Body of pancreas (tissue), 4 donors: ENCODE measurements around the gene RNF149. TPM values are rescaled to one million over a fixed set of nuclear protein-coding genes. Genes with fewer than 3 reads are reported as not detected.

ENCODE experiments used
- ATAC-seq: fragments of 150-250 bp; one replicate; pipeline ENCODE4 v1.9.1; 2016
- DNase-seq, 4 donors: peaks; one replicate each; pipeline ENCODE4 v3.0.0-alpha.2; 2019
- H3K27ac ChIP-seq, 4 donors: fragments of 200-600 bp; sonication (generic); 1 replicate in 3 of 4; 2 replicates in 1 of 4; pipeline versions ENCODE4 v1.5.1 to v1.6.1; 2016 to 2019; ENCODE audit warnings: mild to moderate bottlenecking in 1 of 4, mixed read lengths in 1 of 4, moderate library complexity in 1 of 4
- H3K27me3 ChIP-seq, 2 donors: fragments of 200-600 bp; sonication (generic); one replicate each; pipeline ENCODE4 v1.6.0; 2016; ENCODE audit warnings: mild to moderate bottlenecking in 1 of 2
- H3K36me3 ChIP-seq, 2 donors: fragments of 200-600 bp; sonication (generic); replicated peaks in 1 of 2; 2 replicates each; pipeline ENCODE4 v1.5.1; 2016; ENCODE audit warnings: low read depth in 2 of 2; ENCODE audit not compliant: insufficient read depth in 1 of 2
- H3K4me1 ChIP-seq: fragments of 200-600 bp; sonication (generic); one replicate; pipeline ENCODE4 v1.6.0; 2016
- H3K4me3 ChIP-seq, 2 donors: fragments of 200-600 bp; sonication (generic); 1 replicate in 1 of 2; 2 replicates in 1 of 2; pipeline ENCODE4 v1.5.1; 2016 to 2019
- H3K9me3 ChIP-seq, 3 donors: fragments of 200-600 bp; sonication (generic); 1 replicate in 2 of 3; 2 replicates in 1 of 3; pipeline ENCODE4 v1.5.1; 2016
- CTCF ChIP-seq, 7 experiments: fragments of 450-650 bp in 4 of 7; fragments of 200-600 bp in 3 of 7; sonication (generic) in 3 of 7; IDR thresholded peaks; one replicate each; pipeline ENCODE4 v1.5.1; 2016 to 2019; ENCODE audit warnings: antibody characterized with exemption in 7 of 7
- POLR2A ChIP-seq, 3 donors: fragments of 450-650 bp; IDR thresholded peaks; one replicate each; pipeline ENCODE4 v1.6.1; 2016; ENCODE audit warnings: antibody characterized with exemption in 3 of 3, mild to moderate bottlenecking in 2 of 3
- WGBS, 2 donors: methylation state at CpG; one replicate each; pipeline ENCODE4 v1.1.5; 2017; 5-methylcytosine and 5-hydroxymethylcytosine counted together
- intact Hi-C: fragments of 100-400 bp; cut with DNase I; formaldehyde crosslinking; loops from one replicate; pipeline ENCODE4 v1.15.1; 2023
- total RNA-seq, 2 donors: library from RNA; depleted of rRNA; stranded (reverse); fragments of >200 nt; gene quantifications; one replicate each; pipeline ENCODE4 v1.1.0, GENCODE V29; 2016

Gene RNF149
- total RNA-seq, 2 donors from 2014 or later = 38.6 to 47.7 TPM

- ATAC-seq = no peak
- no peaks in the 10 kb centered on the region for H3K9me3 ChIP-seq
- no peak overlapping the region for H3K4me3 ChIP-seq
- 89 to 91% methylated on average over 1 of the region's 1 CpG for WGBS, 2 donors
- H3K36me3 ChIP-seq = peaks cover 0 to 17% of the 10 kb centered on the region in 2 donors
- no peak for DNase-seq
- no peak overlapping the region for H3K27ac ChIP-seq
- peaks cover 13% of the 10 kb centered on the region for H3K4me1 ChIP-seq
- TF ChIP-seq CTCF (IDR thresholded peaks at IDR 0.05) = no peak
- TF ChIP-seq POLR2A (IDR thresholded peaks at IDR 0.05) = no peak
- no peaks in the 10 kb centered on the region for H3K27me3 ChIP-seq
- intact Hi-C loops = no loop called here
Observed at GRCh38 chr2:101263377-101263800, 45.1 kb downstream of the RNF149 start.

- peaks cover 0 to 17% of the 10 kb centered on the region in 2 donors for H3K36me3 ChIP-seq
- H3K9me3 ChIP-seq = no peaks in the 10 kb centered on the region
Observed at GRCh38 chr2:101262142-101262541, 46.4 kb downstream of the RNF149 start.

GRCh38 chr2:101258804-101259203 lies 49.7 kb downstream of the RNF149 start:
- intact Hi-C loops = no loop called here
- ATAC-seq (no peak), DNase-seq (no peak)
- no peaks in the 10 kb centered on the region for H3K27me3 ChIP-seq
- TF ChIP-seq CTCF (IDR thresholded peaks at IDR 0.05) (no peak), POLR2A (IDR thresholded peaks at IDR 0.05) (no peak)
- peaks cover 0 to 14% of the 10 kb centered on the region in 2 donors for H3K36me3 ChIP-seq
- H3K9me3 ChIP-seq = no peaks in the 10 kb centered on the region
- no peak overlapping the region for H3K4me3 ChIP-seq
- H3K27ac ChIP-seq = no peak overlapping the region
- H3K4me1 ChIP-seq = peaks cover 23% of the 10 kb centered on the region
- WGBS, 2 donors = 95 to 97% methylated on average over 8 of the region's 8 CpGs

More at GRCh38 chr2:101262142-101262541, 46.4 kb downstream of the RNF149 start:
- TF ChIP-seq CTCF (IDR thresholded peaks at IDR 0.05) (no peak), POLR2A (IDR thresholded peaks at IDR 0.05) (no peak)
- intact Hi-C loops = no loop called here
- WGBS, 2 donors = 82 to 86% methylated on average over 4 of the region's 4 CpGs
- no peak overlapping the region for H3K4me3 ChIP-seq
- H3K27me3 ChIP-seq = no peaks in the 10 kb centered on the region
- H3K27ac ChIP-seq = no peak overlapping the region
- DNase-seq (no peak), ATAC-seq (no peak)
- peaks cover under 1% of the 10 kb centered on the region for H3K4me1 ChIP-seq

- ATAC-seq (no peak), DNase-seq (no peak)
- 82 to 89% methylated on average over 2 of the region's 2 CpGs for WGBS, 2 donors
- no peaks in the 10 kb centered on the region for H3K36me3 ChIP-seq
- H3K27ac ChIP-seq = no peak overlapping the region
- intact Hi-C loops = no loop called here
- H3K4me3 ChIP-seq = no peak overlapping the region
- TF ChIP-seq CTCF (IDR thresholded peaks at IDR 0.05) (no peak), POLR2A (IDR thresholded peaks at IDR 0.05) (no peak)
- H3K4me1 ChIP-seq = peaks cover 29% of the 10 kb centered on the region
- H3K27me3 ChIP-seq = no peaks in the 10 kb centered on the region
- H3K9me3 ChIP-seq = no peaks in the 10 kb centered on the region
Observed at GRCh38 chr2:101256316-101256715, 52.2 kb downstream of the RNF149 start.

- 37 to 42% methylated on average over 3 of the region's 3 CpGs for WGBS, 2 donors
- DNase-seq = no peak
- Histone ChIP-seq H3K4me3 (no peak overlapping the region), H3K4me1 (peaks cover 36% of the 10 kb centered on the region), H3K27ac (no peak overlapping the region), H3K9me3 (no peaks in the 10 kb centered on the region), H3K27me3 (no peaks in the 10 kb centered on the region), H3K36me3 (no peaks in the 10 kb centered on the region)
- intact Hi-C loops = no loop called here
- TF ChIP-seq CTCF (IDR thresholded peaks at IDR 0.05) = no peak
- TF ChIP-seq POLR2A (IDR thresholded peaks at IDR 0.05) = no peak
- no peak for ATAC-seq
Observed at GRCh38 chr2:101255501-101255900, 53.0 kb downstream of the RNF149 start.
